ENCODE data around the gene SGCA.

The SGCA gene

DNA sequence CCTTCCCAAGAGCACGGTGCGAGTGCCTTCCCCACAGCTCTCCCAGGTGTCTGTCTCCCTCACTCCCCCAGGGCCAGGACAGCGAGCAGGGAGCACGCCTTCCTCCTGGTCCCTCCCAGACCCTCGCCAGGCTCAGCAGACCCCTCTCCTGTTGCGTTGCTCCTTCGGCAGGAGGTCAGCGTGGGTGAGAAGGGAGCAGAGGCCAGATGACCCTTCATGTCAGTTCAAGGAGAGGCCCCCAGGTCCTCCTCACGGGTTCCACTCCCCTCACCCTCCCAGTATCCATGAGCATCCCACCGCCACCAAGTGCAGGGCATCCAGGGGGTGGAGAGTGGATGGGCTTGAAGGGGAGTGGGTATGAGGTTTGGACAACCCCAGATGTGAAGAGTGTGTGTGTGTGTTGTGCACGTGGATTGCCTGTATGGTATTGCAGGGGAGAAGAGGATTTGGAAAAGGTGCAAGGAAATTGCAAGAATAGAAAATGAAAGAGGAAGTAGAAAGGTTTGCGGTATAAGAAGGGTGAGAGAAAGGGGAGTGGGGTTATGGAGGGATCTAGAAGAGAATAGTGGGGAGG is 17.7 kb downstream of the SGCA start:
- DNase-seq = no peak

GRCh38 chr17:50184064-50184463 is 18.3 kb downstream of the SGCA start:
- no peak for DNase-seq

DNA sequence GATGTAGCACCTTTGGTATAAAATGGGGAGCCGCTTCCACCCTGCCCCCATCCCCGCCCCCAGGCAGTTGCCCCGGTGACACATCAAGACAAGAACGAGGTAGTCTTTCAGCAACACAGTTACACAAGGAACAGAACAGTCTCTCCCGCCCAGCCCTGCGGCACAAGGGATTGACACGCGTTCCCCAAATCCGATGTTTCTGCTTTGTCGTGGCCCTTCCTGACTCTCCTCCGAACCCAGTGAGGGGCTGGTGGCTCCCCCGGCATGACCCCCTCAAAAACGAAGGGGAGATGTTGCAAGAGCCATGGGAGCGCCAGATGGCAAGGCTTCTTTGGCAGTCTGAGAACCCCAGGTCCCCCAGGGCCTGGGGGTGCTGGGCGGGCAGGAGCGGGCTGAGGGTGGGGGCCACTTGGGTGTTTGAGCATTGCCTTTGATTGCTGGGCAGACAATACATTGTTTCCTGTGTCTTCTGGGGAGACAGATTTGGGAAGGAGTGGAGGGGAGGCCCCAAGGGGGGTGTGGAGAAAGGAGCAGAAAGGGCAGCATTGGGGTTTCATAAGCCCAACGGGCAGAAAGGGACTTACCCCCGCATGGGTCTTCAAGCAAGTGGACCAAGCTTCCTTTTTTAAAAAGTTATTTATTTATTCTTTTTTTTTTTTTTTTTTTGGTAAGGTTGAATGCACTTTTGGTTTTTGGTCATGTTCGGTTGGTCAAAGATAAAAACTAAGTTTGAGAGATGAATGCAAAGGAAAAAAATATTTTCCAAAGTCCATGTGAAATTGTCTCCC is 19.0 kb downstream of the SGCA start:
- no peak for DNase-seq

GRCh38 chr17:50185631-50186471 is 20.0 kb downstream of the SGCA start:
- no peak for DNase-seq

- DNase-seq = no peak
Measured at GRCh38 chr17:50186661-50187393, 21.0 kb downstream of the SGCA start.

GRCh38 chr17:50187394-50187725 is 21.6 kb downstream of the SGCA start:
- no peak for DNase-seq

GRCh38 chr17:50187751-50188530 is 22.1 kb downstream of the SGCA start:
- DNase-seq = no peak

DNA sequence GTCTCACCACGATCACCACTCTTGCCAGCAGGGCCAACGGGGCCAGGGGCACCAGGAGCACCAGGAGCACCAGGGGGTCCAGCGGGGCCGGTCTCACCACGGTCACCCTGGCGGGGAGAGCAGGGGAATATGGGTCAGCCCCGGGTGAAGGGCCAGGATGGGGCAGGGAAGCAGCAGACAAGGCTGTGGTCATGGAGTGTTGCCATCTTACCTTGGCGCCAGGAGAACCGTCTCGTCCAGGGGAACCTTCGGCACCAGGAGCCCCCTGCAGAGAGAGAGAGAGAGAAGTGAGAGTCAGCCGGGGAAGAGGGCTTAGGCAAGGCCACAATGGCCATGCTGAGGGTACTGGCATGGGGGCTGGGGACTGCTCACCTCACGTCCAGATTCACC is 22.7 kb downstream of the SGCA start:
- DNase-seq = no peak

- DNase-seq = no peak
Measured at GRCh38 chr17:50188921-50189549, 23.2 kb downstream of the SGCA start.

DNA sequence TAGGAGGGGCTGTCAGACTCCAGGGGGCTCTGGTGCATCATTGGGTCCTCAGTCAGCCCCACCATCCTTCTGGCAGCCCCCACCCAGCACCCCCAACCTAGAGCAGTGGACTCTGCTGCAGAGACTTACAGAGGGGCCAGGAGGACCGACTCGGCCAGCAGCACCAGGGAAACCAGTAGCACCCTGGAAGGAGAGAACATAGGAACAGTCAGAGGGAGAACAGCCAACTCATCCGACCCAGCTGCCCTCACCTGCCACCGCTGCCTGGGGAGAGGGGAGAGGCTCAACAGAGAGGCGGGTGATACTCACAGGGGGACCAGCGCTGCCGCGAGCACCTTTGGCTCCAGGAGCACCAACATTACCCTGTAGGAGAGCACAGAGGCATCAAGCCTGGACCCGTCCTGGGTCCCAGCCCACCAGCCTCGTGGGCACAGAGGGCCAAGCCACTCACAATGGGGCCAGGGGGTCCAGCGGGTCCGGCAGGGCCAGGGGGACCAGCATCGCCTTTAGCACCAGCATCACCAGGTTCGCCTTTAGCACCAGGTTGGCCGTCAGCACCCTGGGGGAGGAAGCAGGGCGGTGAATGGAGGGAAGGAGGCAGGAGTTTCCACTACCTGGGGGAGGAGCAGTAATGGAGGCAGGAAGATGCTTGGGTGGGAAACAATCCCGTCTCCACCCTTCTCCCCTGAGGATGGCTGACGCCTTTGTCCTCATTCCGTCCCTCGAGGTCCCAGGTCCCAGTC is 23.9 kb downstream of the SGCA start:
- DNase-seq = no peak

DNA sequence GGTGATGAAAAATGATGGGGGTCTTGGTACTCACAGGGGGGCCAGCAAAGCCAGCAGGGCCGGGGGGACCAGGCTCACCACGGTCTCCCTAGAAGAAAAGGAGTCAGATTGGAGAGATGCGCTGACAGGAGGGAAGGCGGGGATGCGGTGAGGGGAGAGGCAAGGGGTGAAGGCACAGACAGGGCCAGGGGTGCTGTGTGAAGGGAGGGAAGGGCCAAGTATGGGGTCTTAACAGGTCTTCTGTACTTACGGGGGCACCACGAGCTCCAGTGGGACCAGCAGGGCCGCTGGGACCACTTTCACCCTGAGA is 24.4 kb downstream of the SGCA start:
- no peak for DNase-seq

DNA sequence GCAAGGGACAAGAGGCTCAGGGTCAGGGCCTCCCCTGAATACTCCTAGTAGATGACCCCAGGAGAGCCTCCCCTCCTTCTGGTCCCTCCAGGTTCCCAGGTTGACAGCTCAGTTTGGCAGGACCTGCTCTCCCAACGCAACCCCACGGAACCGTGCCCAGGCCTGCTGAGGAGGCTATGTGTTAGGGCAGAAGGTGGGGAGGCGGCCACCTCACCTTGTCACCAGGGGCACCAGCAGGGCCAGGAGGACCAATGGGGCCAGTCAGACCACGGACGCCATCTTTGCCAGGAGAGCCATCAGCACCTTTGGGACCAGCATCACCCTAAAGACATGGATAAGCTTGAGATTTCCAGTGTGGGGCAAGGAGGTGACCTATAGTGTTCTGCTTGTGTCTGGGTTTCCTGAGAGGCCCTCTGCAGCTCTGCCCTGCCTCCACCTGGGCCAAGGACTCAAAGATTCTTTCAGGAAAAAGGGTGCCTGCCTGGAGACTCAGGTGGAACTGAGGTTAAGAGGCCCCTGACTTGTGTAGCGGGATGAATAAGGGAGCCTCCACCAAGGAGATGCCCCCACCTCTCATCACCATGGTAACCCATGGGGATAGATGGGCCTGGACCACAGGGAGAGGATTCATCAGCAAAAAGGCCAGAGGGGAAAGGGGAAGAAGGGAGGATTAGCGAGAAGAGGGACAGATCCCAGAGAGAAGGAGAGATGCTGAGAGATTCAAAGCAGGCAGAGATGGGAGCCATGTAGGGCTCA is 25.0 kb downstream of the SGCA start:
- no peak for DNase-seq

DNA sequence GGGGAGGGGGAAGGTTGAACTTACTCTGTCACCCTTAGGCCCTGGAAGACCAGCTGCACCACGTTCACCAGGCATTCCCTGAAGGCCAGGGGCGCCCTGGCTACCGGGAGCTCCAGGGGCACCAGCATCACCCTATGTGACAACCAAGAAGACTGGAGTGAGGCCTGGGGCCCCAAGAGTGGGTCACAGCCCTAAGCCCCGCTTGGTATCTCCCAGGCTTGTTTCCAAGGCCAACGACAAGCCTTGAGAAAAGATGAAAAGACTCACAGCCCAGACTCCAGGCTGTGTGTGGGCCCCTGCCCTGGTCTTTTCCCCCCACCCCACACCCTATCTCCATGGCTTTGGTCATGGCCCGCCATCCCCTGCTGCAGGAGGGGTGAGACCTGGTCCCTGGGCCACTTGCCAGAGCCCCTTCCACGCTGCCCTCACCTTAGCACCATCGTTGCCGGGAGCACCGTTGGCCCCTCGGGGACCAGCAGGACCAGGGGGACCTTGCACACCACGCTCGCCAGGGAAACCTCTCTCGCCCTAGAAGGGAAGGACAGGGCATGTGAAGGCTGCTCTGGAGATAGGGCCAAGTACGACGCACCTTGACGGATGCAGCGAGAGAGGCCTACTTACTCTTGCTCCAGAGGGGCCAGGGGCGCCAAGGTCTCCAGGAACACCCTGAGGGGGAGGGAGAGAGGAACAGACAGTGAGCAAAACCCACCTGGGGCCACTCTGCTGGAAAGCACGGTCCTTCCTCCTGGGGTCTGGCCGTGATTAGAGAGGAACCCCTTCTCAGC is 25.7 kb downstream of the SGCA start:
- DNase-seq = no peak

GRCh38 chr17:50192144-50192617 is 26.4 kb downstream of the SGCA start:
- no peak for DNase-seq

- no peak for DNase-seq
Measured at GRCh38 chr17:50192618-50193291, 26.9 kb downstream of the SGCA start.

DNA sequence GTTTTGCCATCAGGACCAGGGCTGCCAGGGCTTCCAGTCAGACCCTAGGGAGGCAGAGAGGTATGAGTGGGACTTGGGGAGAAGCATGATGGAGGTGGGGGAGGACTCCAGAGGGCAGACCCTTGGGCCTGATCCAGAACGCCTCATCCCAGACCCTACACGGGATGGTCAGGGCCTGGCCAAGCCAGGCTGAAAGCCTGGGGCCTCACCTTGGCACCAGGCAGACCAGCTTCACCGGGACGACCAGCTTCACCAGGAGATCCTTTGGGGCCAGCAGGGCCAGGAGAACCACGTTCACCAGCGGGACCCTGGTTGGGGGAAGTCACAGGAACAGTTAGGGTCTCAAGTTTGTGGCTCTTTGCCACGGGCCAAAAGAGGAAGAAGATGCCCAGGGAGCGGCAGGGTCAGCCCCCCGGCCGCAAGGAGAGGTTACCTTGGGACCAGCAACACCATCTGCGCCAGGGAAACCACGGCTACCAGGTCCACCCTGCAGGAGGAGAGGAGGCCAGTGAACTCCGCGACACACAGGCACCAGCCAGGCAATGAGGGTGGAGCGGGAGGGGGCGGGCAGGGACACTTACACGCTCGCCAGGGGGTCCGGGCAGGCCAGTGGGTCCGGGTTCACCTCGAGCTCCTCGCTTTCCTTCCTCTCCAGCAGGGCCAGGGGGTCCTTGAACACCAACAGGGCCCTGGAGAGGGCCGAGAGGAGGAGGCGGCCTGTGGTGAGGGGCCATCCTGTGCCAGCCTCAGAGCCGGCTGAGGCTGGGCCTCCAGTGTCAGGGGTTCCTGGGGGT is 28.5 kb downstream of the SGCA start:
- DNase-seq = no peak

- no peak for DNase-seq
Measured at GRCh38 chr17:50194934-50195865, 29.4 kb downstream of the SGCA start.
